GM12801 (cell line): ENCODE results near the gene G6PD.

Experiments used
- TF ChIP-seq, protein P1 (sequence below): IDR thresholded peaks from one replicate; pipeline ENCODE4 v1.5.1; 2011; ENCODE audit warnings: control low read depth; ENCODE audit not compliant: insufficient read length; ENCODE audit errors: extremely low read depth

The G6PD gene

DNA sequence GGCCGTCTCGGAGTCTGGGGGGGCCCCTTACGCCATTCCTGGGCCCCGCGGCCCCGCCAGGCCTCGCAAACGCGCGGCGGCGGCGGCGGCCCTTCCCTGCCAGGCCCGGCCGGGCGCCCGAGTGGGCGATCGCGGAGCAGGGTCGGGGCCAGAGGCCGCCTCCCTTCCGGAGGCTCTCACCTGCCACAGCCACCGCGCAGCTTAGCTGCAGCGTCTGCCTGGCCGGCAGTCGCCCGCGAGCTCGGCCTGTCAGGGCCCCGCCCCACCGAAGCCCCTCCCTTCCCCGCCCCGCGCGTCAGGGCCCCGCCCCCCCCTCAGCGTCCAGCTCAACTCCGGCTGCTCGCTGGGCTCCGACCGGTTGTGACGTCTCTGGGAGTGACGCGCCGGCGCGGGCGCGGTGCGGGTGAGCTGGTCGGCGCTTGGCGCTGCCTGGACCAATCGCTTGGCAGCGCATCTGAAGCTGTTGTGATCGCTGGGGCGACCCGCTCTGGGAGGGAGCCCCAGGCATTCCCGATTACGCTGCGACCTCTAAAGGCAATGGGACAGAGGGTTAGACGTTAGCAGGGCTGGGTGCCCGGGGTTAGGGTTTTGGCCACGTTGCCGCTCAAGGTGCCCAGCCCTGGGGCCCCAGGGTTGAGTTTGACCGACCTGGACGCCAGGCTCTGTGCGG, 56.1 kb downstream of the G6PD start, which contains the start of gene SLC10A3:
TSS of gene SLC10A3 (minus strand) at position 216 of the 670 bp plus-strand sequence. CDS start 1,689 bp downstream, outside the sequence.
- TF ChIP-seq, protein P1, sequence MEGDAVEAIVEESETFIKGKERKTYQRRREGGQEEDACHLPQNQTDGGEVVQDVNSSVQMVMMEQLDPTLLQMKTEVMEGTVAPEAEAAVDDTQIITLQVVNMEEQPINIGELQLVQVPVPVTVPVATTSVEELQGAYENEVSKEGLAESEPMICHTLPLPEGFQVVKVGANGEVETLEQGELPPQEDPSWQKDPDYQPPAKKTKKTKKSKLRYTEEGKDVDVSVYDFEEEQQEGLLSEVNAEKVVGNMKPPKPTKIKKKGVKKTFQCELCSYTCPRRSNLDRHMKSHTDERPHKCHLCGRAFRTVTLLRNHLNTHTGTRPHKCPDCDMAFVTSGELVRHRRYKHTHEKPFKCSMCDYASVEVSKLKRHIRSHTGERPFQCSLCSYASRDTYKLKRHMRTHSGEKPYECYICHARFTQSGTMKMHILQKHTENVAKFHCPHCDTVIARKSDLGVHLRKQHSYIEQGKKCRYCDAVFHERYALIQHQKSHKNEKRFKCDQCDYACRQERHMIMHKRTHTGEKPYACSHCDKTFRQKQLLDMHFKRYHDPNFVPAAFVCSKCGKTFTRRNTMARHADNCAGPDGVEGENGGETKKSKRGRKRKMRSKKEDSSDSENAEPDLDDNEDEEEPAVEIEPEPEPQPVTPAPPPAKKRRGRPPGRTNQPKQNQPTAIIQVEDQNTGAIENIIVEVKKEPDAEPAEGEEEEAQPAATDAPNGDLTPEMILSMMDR, result no peak

DNA sequence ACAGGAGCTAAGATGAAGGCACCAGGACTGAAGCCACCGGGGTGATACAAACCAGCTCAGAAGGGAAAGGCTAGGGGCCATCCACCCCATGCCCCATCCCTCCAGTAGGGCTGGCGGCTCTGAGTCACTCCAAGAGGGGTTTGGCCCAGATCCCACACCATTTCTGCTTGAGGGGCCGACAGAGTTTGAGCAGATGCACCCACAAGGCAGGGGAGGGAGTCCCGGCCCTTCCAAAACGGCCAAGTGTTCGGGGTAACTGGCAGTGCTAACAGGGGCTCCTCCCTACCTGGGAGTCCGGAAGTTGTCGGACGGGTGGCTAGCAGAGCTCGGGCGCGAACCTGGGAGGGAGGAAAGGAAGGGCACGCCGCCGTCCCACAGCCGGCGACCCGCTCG, 56.6 kb downstream of the G6PD start:
- TF ChIP-seq, protein P1, result no peak

DNA sequence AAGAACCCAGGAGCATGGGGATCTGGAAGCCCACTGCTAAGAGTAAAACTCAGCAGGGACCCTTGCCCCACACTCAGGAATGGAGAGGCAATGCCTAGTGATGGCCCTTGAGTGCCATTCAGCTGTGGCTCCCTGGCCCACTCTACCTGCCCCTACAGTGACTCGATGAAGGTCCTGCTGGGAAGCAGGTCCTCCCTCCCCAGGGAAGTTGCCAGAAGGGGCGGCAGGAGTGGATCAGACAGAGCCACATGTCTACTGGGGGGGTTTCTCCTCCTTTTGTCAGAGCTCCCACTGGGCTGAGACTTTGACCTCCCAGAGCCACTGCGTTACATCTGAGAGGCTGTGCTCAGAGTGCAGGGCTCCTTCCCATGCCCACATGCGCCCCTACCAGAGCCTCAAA, 57.5 kb downstream of the G6PD start:
- TF ChIP-seq, protein P1, result no peak

DNA sequence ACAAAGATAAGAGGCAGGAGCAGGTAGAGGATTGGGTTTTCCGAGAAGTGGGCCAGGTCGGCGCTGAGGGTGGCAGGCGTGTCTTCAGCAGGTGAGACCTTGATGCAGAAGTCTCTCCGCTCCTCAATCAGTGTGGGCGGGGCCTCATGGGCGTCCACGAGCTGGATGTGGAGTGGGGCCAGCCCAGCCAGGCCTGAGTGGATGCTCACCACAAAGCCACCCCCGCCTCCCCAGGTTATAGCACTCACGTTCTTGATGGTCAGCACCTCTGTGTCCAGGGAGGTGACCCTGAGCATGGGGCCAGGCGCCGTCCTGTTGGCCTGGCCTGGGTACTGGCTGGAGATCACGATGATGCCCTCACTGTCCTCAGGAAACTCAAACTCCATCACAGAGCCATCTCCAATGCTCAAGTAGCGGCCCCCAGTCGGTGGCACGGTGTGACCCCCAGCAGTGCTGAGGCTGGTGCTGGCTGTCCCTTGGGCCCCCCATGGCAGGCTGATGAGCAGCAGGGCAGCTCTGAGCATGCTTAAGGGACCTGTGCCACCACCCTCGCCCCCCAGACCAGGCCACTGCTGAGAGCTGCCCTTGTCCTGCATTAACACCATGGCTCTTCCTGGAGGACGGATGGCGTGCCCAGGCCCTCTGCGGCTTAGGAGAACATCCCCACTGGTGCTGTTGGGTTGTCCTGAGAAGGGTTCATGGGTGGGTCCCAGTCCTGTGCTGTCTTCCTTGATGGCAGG, 58.1 kb downstream of the G6PD start:
- TF ChIP-seq, protein P1, result no peak

DNA sequence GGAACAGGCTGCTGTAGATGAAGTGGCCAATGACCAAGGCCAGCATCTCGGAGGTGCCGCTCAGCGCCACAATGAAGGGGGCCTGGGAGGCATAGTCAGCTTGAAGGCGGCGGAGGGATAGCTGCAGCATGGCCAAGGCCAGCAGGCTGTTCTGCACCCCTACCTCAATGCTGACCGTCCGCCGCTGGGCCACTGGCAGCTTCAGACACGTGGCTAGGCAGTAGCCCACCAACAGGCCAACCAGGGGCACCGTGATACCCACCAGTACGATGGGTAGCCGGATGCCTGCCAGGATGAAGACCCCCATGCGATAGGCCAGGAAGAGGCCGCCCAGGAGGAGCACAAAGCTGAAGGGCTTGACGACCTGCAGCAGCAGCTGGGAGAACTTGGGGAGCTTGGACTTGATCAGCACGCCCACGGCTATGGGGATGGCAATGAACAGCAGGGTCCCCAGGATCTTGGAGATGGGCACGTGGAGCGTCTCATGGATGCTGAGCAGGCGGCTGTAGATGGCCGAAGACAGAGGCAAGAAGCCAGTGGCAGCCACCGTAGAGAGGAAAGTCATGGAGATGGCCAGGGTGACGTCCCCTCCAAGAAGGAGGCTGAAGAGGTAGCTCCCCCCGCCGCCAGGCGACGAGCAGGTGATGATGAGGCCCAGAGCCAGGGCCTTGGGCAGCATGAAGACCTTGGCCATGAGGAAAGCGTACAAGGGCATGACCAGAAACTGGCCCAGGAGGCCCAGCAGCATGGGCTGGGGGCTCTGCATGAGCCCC, 58.9 kb downstream of the G6PD start:
- TF ChIP-seq, protein P1, result no peak

- TF ChIP-seq, protein P1, result no peak
Measured at GRCh38 chrX:154486396-154487207, 60.0 kb downstream of the G6PD start, which contains the start of gene UBL4A. Gene UBL4A (minus strand): TSS chrX:154486615. CDS start chrX:154486584, 31 bp downstream.
